Fibroblast of skin of left quadriceps (primary cell): ENCODE data around the gene F2R.
A peak's percentile ranks its signal among the peaks of the same experiment; 100 is the strongest.

Experiments used
- DNase-seq, 2 experiments: peaks; one replicate each; pipeline ENCODE4 v3.0.0-alpha.2; 2013; ENCODE audit warnings: low read depth in 2 of 2

The F2R gene

DNA sequence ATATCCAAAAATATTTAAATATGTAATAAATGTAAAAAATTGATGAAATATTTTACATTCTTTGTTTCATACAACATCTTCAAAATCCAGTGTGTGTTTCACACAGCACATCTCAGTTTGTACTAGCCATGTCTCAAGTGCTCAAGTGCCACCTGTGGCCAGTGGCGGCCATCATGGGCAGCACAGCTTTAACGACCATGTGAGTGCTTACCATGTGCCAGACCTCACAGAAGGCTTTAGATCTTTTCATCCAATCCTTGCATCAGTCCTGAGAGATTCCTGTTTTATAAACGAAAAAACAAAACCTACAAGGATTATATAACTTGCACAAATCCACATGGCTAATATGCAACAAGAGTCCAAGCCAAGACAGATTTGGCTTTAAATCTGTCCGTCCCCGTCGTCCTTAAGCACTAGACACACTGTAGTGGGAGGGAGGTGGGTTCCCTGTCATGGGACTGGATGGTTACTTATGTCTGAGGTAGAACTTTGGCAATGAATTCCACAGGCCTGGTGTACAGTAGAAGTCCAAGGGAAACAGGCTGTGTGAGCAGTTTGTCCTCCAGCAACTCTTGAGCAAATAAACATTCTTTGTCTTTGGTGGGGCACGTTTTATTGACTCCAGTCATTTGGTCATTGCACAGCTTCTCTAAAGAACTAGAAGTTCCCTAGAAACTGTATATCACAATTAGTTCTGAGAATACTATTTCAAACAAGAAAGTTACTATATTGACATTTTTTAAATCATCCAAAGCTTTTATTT lies 25.0 kb upstream of the F2R start:
- no peak for DNase-seq

DNA sequence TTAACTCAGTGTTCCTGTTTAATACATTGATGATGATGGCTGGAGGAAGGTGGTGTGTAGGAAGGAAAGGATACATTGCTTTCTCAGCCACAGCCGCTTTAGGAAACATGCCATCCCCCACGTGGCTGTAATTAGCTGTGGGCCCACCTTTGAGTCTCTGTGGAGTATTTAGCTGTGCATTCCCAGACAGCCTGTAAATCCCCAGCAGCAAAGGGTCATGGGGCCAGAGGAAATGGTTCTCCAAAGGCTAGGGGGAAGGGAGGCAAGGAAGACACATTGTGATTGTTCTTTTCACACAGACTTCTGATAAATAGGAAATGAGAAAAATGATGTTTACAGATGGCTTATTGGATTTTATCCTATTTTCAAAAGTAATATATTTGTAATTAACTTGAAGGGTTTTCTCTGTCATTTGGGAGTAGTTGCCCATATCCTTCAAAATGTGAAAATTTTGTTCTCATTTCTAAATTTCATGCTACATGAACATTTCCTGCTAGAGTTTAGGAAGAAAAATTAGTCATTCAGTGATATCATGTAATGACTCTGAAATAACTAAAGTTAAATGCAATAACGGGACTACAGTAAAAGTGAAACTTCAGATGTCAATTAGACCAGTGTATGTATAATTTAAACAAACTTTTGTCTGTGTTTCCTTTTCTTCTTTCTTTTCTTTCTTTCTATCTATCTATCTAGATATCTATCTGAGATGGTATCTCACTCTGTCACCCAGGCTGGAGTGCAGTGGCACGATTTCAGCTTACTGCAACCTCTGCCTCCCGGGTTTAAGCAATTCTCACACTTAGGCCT lies 24.3 kb upstream of the F2R start:
- DNase-seq = peak in 1 of 2 experiments; percentile 59

DNA sequence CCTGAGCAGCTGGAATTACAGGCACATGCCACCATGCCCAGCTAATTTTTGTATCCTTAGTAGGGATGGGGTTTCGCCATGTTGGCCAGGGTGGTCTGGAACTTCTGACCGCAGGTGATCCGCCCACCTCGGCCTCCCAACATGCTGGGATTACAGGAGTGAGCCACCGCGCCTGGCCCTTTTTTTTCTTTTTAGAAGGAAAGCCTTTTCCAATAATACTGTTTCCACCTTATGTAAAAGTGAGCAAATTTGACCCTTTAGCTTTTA lies 23.7 kb upstream of the F2R start:
- no peak for DNase-seq

DNA sequence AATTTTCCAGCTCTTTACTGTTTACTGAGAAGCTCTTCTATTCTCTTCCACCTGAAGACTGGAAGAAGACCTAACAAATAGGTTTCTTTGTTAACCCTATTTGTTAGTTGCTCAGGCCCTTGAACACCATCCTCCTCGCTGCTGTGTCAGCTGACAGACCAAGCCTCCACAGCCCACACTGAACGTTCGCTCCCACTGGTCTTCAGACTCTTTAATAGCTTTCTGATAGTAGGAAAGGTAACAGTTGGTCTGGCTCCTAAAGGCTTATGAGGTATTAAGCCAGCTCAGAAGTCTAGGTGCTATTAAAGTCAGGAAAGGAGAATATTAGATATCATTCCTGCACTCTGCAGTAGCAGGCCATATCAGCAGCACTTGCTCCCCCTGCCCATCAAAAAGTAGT lies 23.3 kb upstream of the F2R start:
- no peak for DNase-seq

DNA sequence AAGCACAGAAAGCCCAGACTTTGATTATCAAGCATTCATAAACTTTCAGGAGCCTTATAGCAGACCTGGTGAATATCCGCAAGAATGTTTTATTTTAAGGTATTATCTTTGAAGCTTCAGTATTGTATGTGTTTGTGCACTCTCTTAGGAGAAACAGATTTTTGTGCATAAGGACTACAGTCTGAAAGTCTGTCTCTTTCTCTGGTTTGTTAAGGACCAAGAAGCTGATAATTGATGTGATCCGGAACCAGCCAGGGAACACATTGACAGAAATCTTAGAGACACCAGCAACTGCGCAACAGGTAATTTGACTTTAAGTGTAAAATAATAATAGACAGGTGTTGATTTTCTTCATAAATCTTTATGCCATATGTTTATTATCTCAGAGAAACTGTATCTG lies 22.8 kb upstream of the F2R start:
- no peak for DNase-seq

DNA sequence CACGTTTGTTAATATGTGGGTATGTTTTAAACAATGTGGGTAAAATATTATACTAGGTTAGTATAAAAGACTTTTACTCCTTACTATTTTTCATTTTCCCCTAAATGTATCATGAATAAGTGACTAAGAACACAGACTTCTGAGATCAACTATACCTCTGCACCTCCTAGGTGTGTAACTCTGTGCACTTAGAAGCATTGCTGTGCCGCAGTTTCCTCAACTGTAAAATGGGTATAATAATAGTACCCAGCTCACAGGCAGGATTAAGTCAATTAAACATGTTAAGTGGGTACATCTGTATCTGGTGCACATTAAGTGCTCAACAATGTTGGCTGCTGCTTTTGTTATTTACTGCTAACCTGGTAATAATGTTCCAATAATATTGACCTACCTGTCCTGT lies 21.6 kb upstream of the F2R start:
- DNase-seq = no peak

DNA sequence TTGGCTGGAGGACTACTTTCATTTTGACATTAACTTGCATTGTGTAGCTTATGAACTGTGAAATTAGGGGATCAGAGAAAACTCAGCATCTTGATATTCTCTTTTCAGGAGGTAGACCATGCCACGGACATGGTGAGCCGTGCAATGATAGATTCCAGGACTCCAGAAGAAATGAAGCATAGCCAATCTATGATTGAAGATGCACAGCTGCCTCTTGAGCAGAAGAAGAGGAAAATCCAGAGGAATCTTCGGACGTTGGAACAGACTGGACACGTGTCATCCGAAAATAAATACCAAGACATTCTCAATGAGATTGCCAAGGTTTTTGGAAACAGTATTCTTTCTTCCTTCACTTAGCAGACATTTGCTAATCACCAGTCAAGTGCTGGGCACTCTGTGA lies 20.6 kb upstream of the F2R start:
- DNase-seq = no peak

DNA sequence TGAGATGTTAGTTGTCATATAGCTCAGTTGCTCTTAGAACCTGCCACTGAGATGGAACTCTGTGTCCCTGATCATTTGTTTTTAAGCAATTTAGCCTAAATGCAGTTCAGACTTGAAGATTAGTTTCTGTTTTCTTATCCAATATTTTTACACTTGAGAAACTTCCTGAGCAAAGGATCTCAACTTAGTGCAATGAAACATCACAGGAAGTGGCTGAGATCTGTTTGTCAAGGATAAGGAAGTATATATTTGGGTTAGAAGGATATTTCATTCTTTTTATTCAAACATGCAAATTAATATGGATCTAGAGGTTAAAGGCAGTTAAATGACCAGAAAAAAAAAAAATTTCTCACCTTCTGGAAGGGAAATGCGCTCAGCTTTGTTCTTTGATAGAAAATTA lies 19.7 kb upstream of the F2R start:
- no peak for DNase-seq

DNA sequence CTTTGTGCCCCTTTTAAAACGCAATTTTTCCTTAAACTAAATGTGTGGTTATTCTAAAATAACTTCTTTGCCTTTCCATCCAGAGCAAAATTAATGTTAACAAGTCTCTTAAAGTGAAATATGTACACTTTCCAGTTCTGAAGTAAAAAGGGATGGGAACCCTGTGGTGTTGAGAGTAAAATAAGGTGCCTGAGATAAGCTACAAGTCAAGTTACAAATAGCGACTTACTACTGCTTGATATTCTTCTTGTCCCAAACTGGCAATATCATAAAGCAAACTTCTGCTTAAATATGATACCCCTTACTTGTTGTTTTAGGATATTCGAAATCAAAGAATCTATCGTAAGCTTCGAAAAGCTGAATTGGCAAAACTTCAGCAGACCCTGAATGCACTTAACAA lies 18.3 kb upstream of the F2R start:
- DNase-seq = no peak

DNA sequence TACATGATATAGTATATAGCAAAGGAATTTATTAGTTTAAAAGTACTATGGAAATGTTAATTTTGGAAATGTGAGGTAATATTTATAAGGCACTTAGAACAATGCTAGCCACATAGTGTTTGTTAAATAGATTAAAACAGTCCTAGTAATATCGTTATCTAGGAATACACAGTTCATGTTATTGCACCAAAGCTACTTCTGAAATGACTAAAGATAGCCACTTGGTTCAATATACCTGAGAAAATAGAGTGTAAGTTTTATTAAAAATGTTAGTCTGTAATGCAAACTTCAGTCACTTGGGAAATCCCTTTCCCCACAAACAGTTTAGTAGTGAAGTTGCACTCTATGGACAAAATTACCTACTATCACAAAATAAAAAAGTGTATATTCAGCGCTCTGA lies 15.4 kb upstream of the F2R start:
- DNase-seq = no peak

DNA sequence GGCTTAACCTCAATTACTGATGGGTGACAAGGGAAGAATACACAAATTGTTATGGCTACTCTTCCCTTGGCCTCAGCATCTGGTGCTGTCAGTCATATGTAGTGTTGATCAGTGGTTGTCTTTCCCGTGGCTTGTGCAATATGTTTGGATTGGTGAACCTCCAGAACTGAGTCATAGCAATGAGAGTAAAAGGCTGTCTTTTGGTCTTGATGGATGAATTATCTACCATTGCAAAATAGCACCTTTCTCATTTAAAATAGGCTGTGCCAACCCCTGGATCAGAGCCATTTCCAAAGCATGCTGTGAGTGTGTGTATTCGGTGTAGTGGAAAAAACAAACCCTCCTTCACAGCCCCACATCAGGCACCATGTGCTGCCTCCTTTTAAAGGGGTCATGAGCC lies 14.6 kb upstream of the F2R start:
- DNase-seq = peak; percentile 71

DNA sequence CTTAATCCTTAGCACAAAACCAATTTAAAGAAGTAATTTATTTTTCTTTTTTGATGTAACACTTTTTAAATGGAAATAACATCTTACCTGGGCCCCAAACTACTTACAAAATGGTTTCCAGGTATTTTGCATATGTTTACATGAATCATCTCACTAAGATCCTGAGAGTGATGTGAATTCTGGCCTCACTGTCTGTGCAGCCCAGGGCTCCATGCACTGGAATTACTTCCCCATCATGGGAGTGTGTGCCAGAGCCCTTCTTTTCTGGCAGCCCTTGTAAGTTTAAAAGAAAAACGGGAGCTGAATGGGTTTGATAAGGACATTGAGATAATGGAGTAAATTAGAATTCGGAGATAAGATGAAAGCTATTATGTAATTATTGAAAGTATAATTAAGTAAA lies 12.2 kb upstream of the F2R start:
- DNase-seq = no peak

DNA sequence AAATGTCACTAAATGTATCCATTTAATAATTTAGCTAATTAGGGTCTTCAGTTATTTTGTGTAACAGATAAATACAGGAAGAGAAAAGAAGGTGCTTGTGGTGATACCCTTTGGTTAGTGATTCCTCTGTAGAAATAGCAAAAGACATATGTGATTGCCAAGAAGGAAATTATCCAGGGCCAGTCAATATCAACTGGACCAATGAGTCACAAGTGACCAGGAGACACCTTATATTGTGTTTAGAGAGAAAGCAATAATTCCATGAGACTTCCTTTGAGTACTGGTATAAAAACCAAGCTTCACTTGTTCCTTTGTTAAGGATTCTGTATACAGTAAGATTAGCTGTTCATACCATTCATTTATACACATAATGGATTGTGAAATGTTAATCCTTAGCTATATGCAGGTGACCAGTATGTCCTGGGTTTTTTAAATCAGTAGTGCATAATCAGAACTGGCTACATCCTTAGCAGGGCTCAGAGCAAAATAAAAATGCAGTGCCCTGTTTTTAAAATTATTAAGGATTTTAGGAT lies 11.7 kb upstream of the F2R start:
- no peak for DNase-seq

DNA sequence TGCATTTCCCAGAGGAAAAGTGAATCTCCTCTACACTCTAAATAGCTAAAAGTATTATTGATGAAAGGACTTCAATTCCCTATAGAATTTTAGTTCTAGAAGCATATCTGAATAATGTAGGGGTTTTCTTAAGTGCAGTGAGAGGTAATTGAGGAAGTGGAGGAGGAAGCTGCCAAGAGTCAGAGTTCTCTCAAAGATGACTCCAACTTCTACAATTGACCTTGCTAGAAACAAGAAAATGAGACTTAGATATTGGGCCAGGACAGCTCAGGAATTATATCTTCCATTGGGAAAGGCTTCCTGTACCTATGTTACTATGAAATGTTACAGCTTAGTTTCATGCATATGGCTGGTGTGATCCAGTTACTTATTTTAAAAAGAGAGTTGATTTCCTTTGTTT lies 10.4 kb upstream of the F2R start:
- no peak for DNase-seq

DNA sequence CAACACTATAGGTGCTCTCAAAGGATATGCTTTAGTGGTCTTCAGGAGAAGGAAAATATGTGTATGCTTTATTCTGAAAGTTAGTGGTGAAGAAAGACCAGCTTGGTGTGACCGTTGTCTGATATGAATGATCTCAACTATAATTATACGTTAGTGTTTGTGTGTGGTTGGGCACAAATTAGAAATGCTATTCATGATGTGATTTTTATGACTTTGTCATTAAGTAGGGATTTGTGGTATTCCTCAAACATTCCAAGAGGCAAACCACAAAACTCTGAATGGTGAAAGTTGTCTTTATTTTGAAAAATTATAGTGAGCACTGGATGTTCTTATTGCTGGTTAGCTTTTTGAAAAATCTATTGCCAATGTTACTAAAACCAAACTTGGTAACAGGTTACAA lies 6.2 kb upstream of the F2R start:
- DNase-seq = peak; percentile 85

DNA sequence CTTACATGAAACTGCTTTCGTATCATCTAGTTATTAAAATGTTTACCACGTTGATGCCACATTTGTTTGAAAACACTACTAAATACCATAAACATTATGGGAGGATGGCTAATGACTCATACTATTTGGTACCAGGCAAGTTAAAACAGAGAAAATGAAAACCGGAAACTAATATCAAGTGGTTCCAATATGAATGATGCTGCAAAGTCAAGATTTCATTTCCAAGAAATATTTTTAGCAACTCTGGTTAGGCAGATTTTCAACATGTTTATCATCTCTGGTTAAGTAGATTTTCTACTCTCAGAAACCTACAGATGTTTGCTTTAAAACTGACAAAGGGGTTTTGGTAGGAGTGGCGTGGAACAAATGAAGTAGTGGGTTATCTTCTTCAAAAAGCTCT lies 4.9 kb upstream of the F2R start:
- no peak for DNase-seq

DNA sequence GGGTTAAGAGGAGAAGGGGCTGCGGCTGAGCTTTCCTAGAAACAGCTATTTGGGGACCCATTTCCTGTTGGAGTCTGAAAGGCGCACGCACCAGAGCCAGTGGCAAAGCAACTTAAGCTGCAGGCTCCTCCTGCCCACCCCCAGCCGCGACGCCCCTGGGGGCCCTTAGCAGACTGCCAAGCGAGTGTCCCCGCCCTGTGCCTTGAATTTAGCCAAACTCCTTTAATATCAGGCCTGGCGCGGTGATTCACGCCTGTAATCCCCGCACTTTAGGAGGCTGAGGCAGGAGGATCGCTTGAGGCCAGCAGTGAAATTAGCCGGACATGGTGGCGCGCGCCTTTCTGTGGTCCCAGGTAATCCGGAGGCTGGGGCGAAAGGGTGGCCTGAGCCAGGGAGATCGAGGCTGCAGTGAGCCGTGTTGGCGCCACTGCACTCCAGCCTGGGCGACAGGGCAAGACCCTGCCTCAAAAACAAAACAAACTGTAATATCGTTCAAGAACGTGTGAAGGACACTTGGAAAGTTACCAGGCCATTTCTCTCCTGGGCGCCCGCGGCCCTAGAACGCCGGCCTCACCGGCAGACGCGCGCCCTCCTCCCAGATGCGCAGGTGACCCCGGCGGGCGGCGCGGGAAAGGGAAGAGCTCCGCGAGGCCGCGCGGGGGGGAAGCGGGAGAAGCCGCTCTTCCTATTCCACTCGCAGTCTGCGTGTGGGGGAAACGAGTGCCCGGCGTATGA lies 1.0 kb upstream of the F2R start:
- no peak for DNase-seq

DNA sequence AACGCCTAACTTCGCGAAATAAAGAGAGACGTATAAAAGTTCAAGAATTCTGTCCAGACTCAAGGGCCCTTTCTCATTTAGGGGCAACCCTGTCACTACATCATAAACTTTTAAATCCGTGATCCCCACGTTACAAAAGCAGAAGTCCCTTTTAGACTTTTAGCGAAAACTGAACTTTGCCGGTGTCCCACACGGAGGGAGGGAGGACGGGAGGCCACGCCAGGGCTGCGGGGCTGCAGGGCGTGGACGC lies 515 bp upstream of the F2R start:
- no peak for DNase-seq

DNA sequence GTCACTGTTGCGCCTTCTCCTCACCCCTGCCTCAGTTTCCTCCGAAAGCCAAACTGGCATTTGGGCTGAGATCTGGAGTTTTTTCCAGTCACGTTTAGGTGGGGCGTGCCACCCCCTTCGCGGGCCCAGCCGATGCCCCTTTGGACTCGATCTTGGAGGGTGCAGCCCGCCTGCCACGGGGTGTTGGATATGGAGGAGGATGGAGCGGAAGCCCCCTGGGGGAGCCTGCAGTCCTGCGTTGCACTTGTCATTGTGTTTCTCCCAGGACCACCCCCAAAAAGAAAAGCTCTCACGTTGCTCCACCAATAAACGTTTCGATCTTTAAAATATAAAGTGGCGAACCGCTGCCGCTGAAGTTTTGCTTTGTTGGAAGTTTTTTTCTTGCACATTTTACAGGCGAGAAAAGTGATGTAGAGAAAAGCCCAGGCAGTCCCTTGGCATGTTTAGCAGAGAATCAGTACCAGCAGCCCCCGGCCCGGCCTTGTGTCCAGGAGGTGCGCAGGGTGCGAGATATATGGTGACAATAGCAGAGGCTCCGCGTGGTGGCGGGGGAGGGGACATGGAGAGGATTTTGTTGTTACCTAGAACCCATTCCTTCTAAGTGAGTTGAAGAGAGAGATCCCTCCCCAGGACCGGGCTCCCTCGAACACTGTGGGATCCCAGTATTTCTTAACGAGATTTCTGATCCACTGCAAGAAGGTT lies 681 bp downstream of the F2R start:
- no peak for DNase-seq

DNA sequence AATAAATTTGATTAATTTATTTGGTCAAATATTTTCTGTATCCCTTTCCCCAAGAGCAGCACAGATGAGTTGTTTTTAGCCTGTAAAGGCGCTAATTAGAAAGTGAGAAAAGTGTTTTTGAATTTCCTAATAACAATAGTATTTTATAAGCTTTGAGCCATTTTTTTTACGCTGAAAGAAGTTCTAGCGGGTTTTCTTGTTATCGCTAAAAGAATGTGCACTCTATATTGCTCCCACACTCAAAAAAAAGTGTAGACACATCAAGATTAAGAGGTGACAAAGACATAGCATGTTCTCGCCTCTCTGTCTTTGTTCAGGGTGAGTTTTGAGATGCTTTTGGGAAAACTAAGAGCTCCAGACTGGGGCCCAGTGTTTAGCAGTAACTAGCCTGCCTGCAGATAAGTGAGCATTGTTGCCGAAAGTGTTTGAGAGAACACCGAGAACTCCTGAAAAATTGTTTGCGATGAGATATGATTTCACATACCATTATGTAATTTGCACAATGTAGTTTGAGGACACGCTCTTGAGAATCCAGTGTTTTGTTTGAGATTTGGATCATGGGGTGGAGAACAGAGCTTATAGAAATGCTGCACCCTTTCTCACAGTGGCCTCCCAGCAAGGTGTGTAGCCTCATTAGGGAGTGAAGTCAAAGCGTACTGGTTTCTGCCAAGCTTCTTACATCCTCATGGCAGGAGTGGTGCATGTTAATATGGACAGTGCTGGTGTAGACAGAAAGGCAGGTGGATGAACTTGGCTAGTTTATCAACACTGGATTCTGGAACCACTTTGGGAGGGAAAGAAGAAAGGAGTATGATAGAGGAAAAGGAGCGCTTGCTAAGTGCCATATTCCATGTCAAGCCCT lies 1.5 kb downstream of the F2R start:
- no peak for DNase-seq

DNA sequence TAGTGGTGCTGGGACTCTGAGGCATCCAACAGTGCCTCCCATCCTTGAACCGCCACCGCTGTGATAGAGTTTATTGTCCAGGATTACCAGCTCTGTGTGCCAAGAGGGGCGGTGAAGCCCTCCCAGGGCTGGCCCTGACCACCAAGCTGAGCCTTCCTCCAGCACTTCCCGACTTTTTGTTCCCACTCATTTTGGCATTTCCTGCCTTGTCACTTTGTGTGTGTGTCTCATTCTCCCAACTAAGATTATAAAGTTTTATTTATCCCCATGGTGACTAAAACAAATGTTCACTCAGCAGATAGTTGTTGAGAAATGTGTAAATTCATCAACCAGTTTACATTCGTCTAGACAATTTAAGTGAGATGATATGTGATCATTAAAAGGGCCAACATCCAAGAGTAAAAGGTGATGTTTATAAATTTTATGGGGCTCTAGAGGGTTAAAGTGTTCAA lies 2.5 kb downstream of the F2R start:
- no peak for DNase-seq
